PC-3 (cell line): ENCODE data around the gene PCDHGC4. TPM values are rescaled to one million over a fixed set of nuclear protein-coding genes. Genes with fewer than 3 reads are reported as not detected.

Experiments used
- ATAC-seq: fragments of 200-7000 bp; cut with Tn5 transposase; 2 replicates; pipeline ENCODE4 v1.9.1; 2020; ENCODE audit warnings: mild to moderate bottlenecking, moderate library complexity
- BruUV-seq: library from RNA; stranded (reverse); fragments of 400-500 nt; replicated peaks from 2 replicates; lab custom pipeline; 2021; lab: Mats Ljungman, UMichigan
- CTCF ChIA-PET: fragments of 300-600 bp; sonication (Branson Sonifier 250); formaldehyde crosslinking; loops from one replicate; lab custom pipeline; 2022; ENCODE audit warnings: antibody characterized with exemption; lab: Charles Lee
- POLR2A ChIA-PET: fragments of 300-600 bp; sonication (Branson Sonifier 250); formaldehyde crosslinking; loops from one replicate; lab custom pipeline; 2022; ENCODE audit warnings: antibody characterized with exemption; ENCODE audit not compliant: unreplicated experiment; lab: Charles Lee
- DNase-seq: peaks from one replicate; pipeline ENCODE4 v3.0.0-alpha.2; 2015
- H2AFZ ChIP-seq: fragments of 300-600 bp; sonication (generic); 2 replicates; pipeline ENCODE4 v1.6.0; 2016; ENCODE audit warnings: antibody characterized with exemption, low read length
- H3F3A ChIP-seq: fragments of 300-600 bp; sonication (generic); one replicate; pipeline ENCODE4 v1.6.0; 2017; ENCODE audit warnings: antibody characterized with exemption, low read length, control low read depth, mild to moderate bottlenecking; ENCODE audit not compliant: unreplicated experiment
- H3K27ac ChIP-seq: fragments of 300-600 bp; sonication (generic); 2 replicates; pipeline ENCODE4 v1.5.1; 2016; ENCODE audit warnings: mild to moderate bottlenecking, low read length
- H3K27me3 ChIP-seq: fragments of 300-600 bp; sonication (generic); 2 replicates; pipeline ENCODE4 v1.6.1; 2016; ENCODE audit warnings: low read length, mixed read lengths
- H3K36me3 ChIP-seq: fragments of 300-600 bp; sonication (generic); 2 replicates; pipeline ENCODE4 v1.6.1; 2016; ENCODE audit warnings: low read depth, mixed run types, low read length, mixed read lengths
- H3K4me1 ChIP-seq: fragments of 300-600 bp; sonication (generic); 2 replicates; pipeline ENCODE4 v1.5.1; 2016; ENCODE audit warnings: low read length; ENCODE audit not compliant: insufficient read depth
- H3K4me2 ChIP-seq: fragments of 300-600 bp; sonication (generic); 2 replicates; pipeline ENCODE4 v1.6.0; 2016; ENCODE audit warnings: low read length
- H3K4me3 ChIP-seq: fragments of 300-600 bp; sonication (generic); 2 replicates; pipeline ENCODE4 v1.5.1; 2016; ENCODE audit warnings: mild to moderate bottlenecking, low read length, mixed read lengths
- H3K79me2 ChIP-seq: fragments of 300-600 bp; sonication (generic); 2 replicates; pipeline ENCODE4 v1.6.1; 2017; ENCODE audit warnings: low read length, mixed read lengths
- H3K9ac ChIP-seq: fragments of 300-600 bp; sonication (generic); 2 replicates; pipeline ENCODE4 v1.6.0; 2016; ENCODE audit warnings: mild to moderate bottlenecking, low read length
- H3K9me2 ChIP-seq: fragments of 300-600 bp; sonication (generic); replicated peaks from 2 replicates; pipeline ENCODE4 v1.6.1; 2016; ENCODE audit warnings: mixed run types, low read length, mixed read lengths
- H3K9me3 ChIP-seq: fragments of 300-600 bp; sonication (generic); 2 replicates; pipeline ENCODE4 v1.6.1; 2016; ENCODE audit warnings: low read length, mixed read lengths
- H4K20me1 ChIP-seq: fragments of 300-600 bp; sonication (generic); 2 replicates; pipeline ENCODE4 v1.6.1; 2016; ENCODE audit warnings: low read length, mixed read lengths
- EZH2 ChIP-seq: fragments of 300-600 bp; sonication (generic); IDR thresholded peaks from one replicate; pipeline ENCODE4 v1.6.1; 2017; ENCODE audit warnings: antibody characterized with exemption, mild to moderate bottlenecking, low read length; ENCODE audit not compliant: unreplicated experiment
- EZH2phosphoT487 ChIP-seq: fragments of 300-600 bp; sonication (generic); IDR thresholded peaks from 2 replicates; pipeline ENCODE4 v1.6.1; 2018; ENCODE audit warnings: mild to moderate bottlenecking, antibody characterized with exemption, low read length, borderline replicate concordance
- intact Hi-C: fragments of 100-400 bp; cut with micrococcal nuclease; formaldehyde crosslinking; loops from 2 replicates; pipeline ENCODE4 v1.9.0; 2023
- total RNA-seq: library from RNA; depleted of rRNA; stranded (reverse); fragments of >200 nt; gene quantifications from 2 replicates; pipeline ENCODE4 v1.2.3, GENCODE V29; 2014
- TF ChIP-seq, protein P1 (sequence below): fragments of 300-600 bp; sonication (generic); conservative IDR thresholded peaks from 2 replicates; pipeline ENCODE4 v1.5.1; 2017; ENCODE audit warnings: antibody characterized with exemption, low read depth, mild to moderate bottlenecking, low read length

PCDHGC4 gene
- total RNA-seq, 1 experiment from 2014 or later, result 0.58 TPM

DNA sequence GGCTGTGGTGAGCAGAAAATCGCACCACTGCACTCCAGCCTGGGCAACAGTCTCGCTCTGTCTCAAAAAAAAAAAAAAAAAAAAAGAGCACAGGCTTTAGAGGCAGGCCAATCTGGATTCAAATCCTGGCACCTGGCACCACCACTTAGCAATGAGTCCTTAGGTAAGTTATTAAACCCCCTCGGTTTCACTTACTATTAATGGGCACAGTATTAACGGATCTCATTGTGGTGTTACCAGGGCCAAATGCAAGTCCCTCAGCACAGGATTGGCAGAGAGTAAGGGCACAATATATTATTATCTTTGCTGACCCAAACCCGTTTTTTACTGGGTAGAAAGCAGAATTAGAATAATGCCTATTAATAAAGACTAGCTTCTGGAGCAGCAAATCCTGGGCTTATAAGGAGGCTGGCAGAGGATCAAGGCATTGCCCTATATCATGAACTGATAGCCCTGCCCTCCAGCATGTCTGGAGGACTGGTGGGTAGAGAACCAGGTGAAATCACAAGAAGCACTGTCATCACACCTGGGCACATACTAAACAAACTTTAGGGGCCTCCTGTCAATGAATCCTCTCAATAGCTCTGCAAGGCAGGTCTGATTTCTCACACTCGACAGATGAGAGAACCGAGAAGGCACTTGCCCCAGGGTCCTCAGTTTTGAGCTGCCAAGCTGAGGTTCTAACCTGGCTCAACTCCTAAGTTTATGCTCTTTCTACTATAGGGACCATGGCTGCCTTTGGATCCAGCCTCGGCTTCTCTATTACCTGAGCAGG is 21.7 kb downstream of the PCDHGC4 start:
- Histone ChIP-seq H3K9me3 (no peaks in the 10 kb centered on the region), H3K27me3 (no peaks in the 10 kb centered on the region), H3K27ac (no peak overlapping the region), H3K4me3 (no peak overlapping the region), H3K4me2 (no peak overlapping the region), H4K20me1 (no peaks in the 10 kb centered on the region), H2AFZ (no peak overlapping the region), H3K9ac (no peak overlapping the region), H3F3A (no peaks in the 10 kb centered on the region), H3K4me1 (peaks cover 13% of the 10 kb centered on the region; the same call in 1 of the 2 replicates), H3K9me2 (no peaks in the 10 kb centered on the region), H3K79me2 (no peaks in the 10 kb centered on the region), H3K36me3 (no peaks in the 10 kb centered on the region)
- ATAC-seq (no peak), DNase-seq (no peak)
- POLR2A ChIA-PET, result no interaction called here
- no peak for TF ChIP-seq EZH2
- TF ChIP-seq, protein P1, sequence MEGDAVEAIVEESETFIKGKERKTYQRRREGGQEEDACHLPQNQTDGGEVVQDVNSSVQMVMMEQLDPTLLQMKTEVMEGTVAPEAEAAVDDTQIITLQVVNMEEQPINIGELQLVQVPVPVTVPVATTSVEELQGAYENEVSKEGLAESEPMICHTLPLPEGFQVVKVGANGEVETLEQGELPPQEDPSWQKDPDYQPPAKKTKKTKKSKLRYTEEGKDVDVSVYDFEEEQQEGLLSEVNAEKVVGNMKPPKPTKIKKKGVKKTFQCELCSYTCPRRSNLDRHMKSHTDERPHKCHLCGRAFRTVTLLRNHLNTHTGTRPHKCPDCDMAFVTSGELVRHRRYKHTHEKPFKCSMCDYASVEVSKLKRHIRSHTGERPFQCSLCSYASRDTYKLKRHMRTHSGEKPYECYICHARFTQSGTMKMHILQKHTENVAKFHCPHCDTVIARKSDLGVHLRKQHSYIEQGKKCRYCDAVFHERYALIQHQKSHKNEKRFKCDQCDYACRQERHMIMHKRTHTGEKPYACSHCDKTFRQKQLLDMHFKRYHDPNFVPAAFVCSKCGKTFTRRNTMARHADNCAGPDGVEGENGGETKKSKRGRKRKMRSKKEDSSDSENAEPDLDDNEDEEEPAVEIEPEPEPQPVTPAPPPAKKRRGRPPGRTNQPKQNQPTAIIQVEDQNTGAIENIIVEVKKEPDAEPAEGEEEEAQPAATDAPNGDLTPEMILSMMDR, result no peak
- TF ChIP-seq EZH2phosphoT487, result no peak
- no TSS peak for BruUV-seq
- intact Hi-C loops, result loop anchor here (5.0 kb wide), 1 partner anchor 109 kb away; the partner anchor contains the start of gene PCDHGB5
- CTCF ChIA-PET, result no interaction called here

DNA sequence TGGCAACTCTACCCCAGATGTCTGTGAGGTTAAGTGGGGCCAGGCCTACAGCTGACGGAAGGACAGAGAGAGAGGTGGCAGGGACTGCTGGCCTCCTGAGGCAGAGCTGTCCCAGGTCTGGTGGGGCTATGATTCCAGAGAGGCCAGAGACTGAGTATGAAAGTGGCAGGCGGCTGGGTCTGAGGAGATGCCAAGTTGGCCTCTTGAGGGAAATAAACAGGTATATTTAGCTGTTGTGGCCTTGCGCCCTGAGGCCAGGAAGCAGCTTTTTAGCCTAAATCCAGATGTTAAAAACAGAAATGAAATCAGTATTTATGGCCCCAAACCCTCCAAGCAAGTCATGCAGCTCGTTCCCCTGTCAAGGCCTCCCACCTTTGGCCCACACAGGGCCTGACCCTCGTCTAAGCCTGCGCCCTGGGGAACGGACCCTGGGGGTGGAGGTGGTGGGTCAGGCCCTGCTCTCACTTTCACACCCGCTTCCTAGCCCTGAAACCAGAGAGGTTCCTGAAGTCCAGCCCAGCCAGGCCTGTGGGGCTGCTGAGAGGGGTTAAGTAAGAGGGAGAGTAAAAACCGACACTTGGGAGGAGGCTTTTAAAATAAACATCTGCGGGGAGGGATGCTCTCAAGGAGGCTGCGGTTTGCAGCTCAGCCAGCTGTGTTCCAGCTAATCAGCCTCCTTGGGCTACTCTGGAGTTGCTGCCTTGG is 22.7 kb downstream of the PCDHGC4 start:
- intact Hi-C loops, result loop anchor here (5.0 kb wide), 1 partner anchor 110 kb away; the partner anchor contains the start of gene PCDHGB5
- no peaks in the 10 kb centered on the region for H3K79me2 ChIP-seq
- DNase-seq (no peak), ATAC-seq (no peak)
- no peaks in the 10 kb centered on the region; the same call in 1 of the 2 replicates for H3K36me3 ChIP-seq
- peaks cover 13% of the 10 kb centered on the region; the same call in 1 of the 2 replicates for H3K4me1 ChIP-seq
- POLR2A ChIA-PET, result no interaction called here
- H3K4me2 ChIP-seq, result no peak overlapping the region
- H3K27ac ChIP-seq, result no peak overlapping the region
- H3K4me3 ChIP-seq, result no peak overlapping the region
- H3K9me2 ChIP-seq, result no peaks in the 10 kb centered on the region
- no peaks in the 10 kb centered on the region for H3F3A ChIP-seq
- no peak overlapping the region for H2AFZ ChIP-seq
- CTCF ChIA-PET, result no interaction called here
- TF ChIP-seq EZH2phosphoT487 (no peak), EZH2 (no peak)
- TF ChIP-seq, protein P1, result no peak
- BruUV-seq, result no TSS peak
- no peaks in the 10 kb centered on the region for H4K20me1 ChIP-seq
- H3K9me3 ChIP-seq, result no peaks in the 10 kb centered on the region
- H3K27me3 ChIP-seq, result no peaks in the 10 kb centered on the region
- no peak overlapping the region for H3K9ac ChIP-seq
